HCT116 (cell line): Measurements from ENCODE around the gene FAAP100. TPM values are rescaled to one million over a fixed set of nuclear protein-coding genes. Genes with fewer than 3 reads are reported as not detected.

Experiments used
- ATAC-seq: fragments of 200-7000 bp; cut with Tn5 transposase; 2 replicates; pipeline ENCODE4 v1.9.1; 2020; ENCODE audit warnings: mild to moderate bottlenecking, moderate library complexity
- BruUV-seq: library from RNA; stranded (reverse); fragments of 400-500 nt; replicated peaks from 2 replicates; lab custom pipeline; 2021; lab: Mats Ljungman, UMichigan
- CTCF ChIA-PET: fragments of 300-600 bp; sonication (Branson Sonifier 250); formaldehyde crosslinking; loops from one replicate; lab custom pipeline; 2021; ENCODE audit warnings: antibody characterized with exemption; lab: Charles Lee
- POLR2A ChIA-PET: fragments of 300-600, 350-600 bp; sonication (Branson Sonifier 250); formaldehyde crosslinking; loops from one replicate; lab custom pipeline; 2021; ENCODE audit warnings: antibody characterized with exemption; lab: Charles Lee
- RAD21 ChIA-PET, 2 experiments: fragments of 300-600 bp; sonication (Branson Sonifier 250); formaldehyde crosslinking; loops; one replicate each; lab custom pipeline; 2023; ENCODE audit warnings: low total read pairs in 2 of 2; ENCODE audit not compliant: uncharacterized antibody in 2 of 2, unreplicated experiment in 2 of 2, low non-redundant PET in 1 of 2; lab: Charles Lee
- DNase-seq: peaks from one replicate; pipeline ENCODE4 v3.0.0-alpha.2; 2010; ENCODE audit warnings: low read depth, low spot score
- H2AFZ ChIP-seq: fragments of 200-600 bp; shearing (Covaris generic), sonication (generic); 2 replicates; pipeline ENCODE4 v1.6.1; 2017; ENCODE audit warnings: low read depth, mixed run types, mixed read lengths, antibody characterized with exemption, low read length; ENCODE audit not compliant: poor library complexity, severe bottlenecking
- H3K27ac ChIP-seq: 2 replicates; pipeline ENCODE4 v1.5.1; 2012; ENCODE audit warnings: low read depth, low read length
- H3K27me3 ChIP-seq: fragments of 200-600 bp; sonication (generic); 2 replicates; pipeline ENCODE4 v1.6.1; 2016; ENCODE audit warnings: mixed run types, low read length, mixed read lengths; ENCODE audit not compliant: insufficient read depth
- H3K36me3 ChIP-seq, 2 experiments: fragments of 200-500 bp in 1 of 2; fragments of 200-600 bp in 1 of 2; sonication (Bioruptor generic) in 1 of 2; sonication (generic) in 1 of 2; 2 replicates each; pipeline versions ENCODE4 v1.5.1 to v1.6.1; 2014 to 2016; ENCODE audit warnings: low read length in 2 of 2, inconsistent platforms in 1 of 2, mixed read lengths in 1 of 2, mixed run types in 1 of 2; ENCODE audit not compliant: insufficient read depth in 2 of 2, control insufficient read depth in 1 of 2
- H3K4me1 ChIP-seq, 2 experiments: fragments of 200-600 bp in 1 of 2; sonication (generic) in 1 of 2; 2 replicates each; pipeline versions ENCODE4 v1.5.1 to v1.6.1; 2012 to 2017; ENCODE audit warnings: low read length in 2 of 2, inconsistent platforms in 1 of 2, mild to moderate bottlenecking in 1 of 2, mixed read lengths in 1 of 2, mixed run types in 1 of 2, moderate library complexity in 1 of 2; ENCODE audit not compliant: insufficient read depth in 2 of 2, control insufficient read depth in 1 of 2
- H3K4me2 ChIP-seq: fragments of 200-600 bp; sonication (generic); 2 replicates; pipeline ENCODE4 v1.6.1; 2017; ENCODE audit warnings: mixed run types, low read length, mixed read lengths
- H3K4me3 ChIP-seq, 2 experiments: fragments of 200-600 bp in 1 of 2; sonication (generic) in 1 of 2; replicated peaks in 1 of 2; 2 replicates each; pipeline ENCODE4 v1.5.1; 2011 to 2016; ENCODE audit warnings: low read length in 2 of 2, control low read depth in 1 of 2, low read depth in 1 of 2, mild to moderate bottlenecking in 1 of 2, mixed read lengths in 1 of 2, mixed run types in 1 of 2
- H3K79me2 ChIP-seq: fragments of 200-600 bp; sonication (generic); 2 replicates; pipeline ENCODE4 v1.6.1; 2017; ENCODE audit warnings: mild to moderate bottlenecking, mixed run types, low read length, moderate library complexity, mixed read lengths; ENCODE audit not compliant: insufficient read depth
- H3K9ac ChIP-seq: fragments of 200-600 bp; sonication (generic); 2 replicates; pipeline ENCODE4 v1.6.1; 2016; ENCODE audit warnings: low read length, mixed read lengths
- H3K9me2 ChIP-seq: fragments of 200-600 bp; sonication (generic), shearing (Covaris generic); 2 replicates; pipeline ENCODE4 v1.6.1; 2017; ENCODE audit warnings: mixed run types, mild to moderate bottlenecking, moderate library complexity; ENCODE audit not compliant: insufficient read depth
- H3K9me3 ChIP-seq, 2 experiments: fragments of 200-500 bp in 1 of 2; fragments of 200-600 bp in 1 of 2; sonication (Bioruptor generic) in 1 of 2; sonication (generic) in 1 of 2; 2 replicates each; pipeline ENCODE4 v1.6.1; 2014 to 2017; ENCODE audit warnings: low read length in 2 of 2, mixed read lengths in 2 of 2, inconsistent platforms in 1 of 2, low read depth in 1 of 2, mild to moderate bottlenecking in 1 of 2, mixed run types in 1 of 2, moderate library complexity in 1 of 2; ENCODE audit not compliant: control insufficient read depth in 1 of 2, insufficient read depth in 1 of 2
- H4K20me1 ChIP-seq: fragments of 200-600 bp; sonication (generic), shearing (Covaris generic); 2 replicates; pipeline ENCODE4 v1.6.1; 2017; ENCODE audit warnings: mixed run types, mild to moderate bottlenecking, moderate library complexity; ENCODE audit not compliant: insufficient read depth
- CBX3 ChIP-seq: IDR thresholded peaks from 2 replicates; pipeline ENCODE4 v1.6.1; 2012; ENCODE audit warnings: low read depth
- ELF1 ChIP-seq: IDR thresholded peaks from 2 replicates; pipeline ENCODE4 v1.6.1; 2012; ENCODE audit warnings: low read depth, borderline replicate concordance
- EZH2phosphoT487 ChIP-seq: fragments of 200-600 bp; IDR thresholded peaks from 2 replicates; pipeline ENCODE4 v1.6.1; 2018; ENCODE audit warnings: antibody characterized with exemption, borderline replicate concordance
- JUND ChIP-seq: IDR thresholded peaks from 2 replicates; pipeline ENCODE4 v1.6.1; 2012
- POLR2AphosphoS5 ChIP-seq: IDR thresholded peaks from 2 replicates; pipeline ENCODE4 v1.6.1; 2011; ENCODE audit warnings: mild to moderate bottlenecking, low read depth, low read length, moderate library complexity
- SIN3A ChIP-seq: IDR thresholded peaks from 2 replicates; pipeline ENCODE4 v1.6.1; 2012; ENCODE audit warnings: low read depth
- SP1 ChIP-seq: IDR thresholded peaks from 2 replicates; pipeline ENCODE4 v1.6.1; 2012; ENCODE audit warnings: low read depth
- YY1 ChIP-seq: IDR thresholded peaks from 2 replicates; pipeline ENCODE4 v1.6.1; 2011; ENCODE audit warnings: low read length, low read depth, moderate library complexity, mild to moderate bottlenecking; ENCODE audit not compliant: insufficient replicate concordance; ENCODE audit errors: extremely low read depth
- ZFX ChIP-seq: fragments of 450-650 bp; IDR thresholded peaks from 2 replicates; pipeline ENCODE4 v1.6.1; 2017
- intact Hi-C: fragments of 100-400 bp; cut with micrococcal nuclease; formaldehyde crosslinking; loops from 2 replicates; pipeline ENCODE4 v1.10.0; 2022
- total RNA-seq: library from RNA; stranded (reverse); gene quantifications from one replicate; pipeline ENCODE4 v1.2.1, GENCODE V29; 2021; ENCODE audit not compliant: unreplicated experiment
- TF ChIP-seq, protein P1 (sequence below): IDR thresholded peaks from 2 replicates; pipeline ENCODE4 v1.6.1; 2012; ENCODE audit warnings: low read depth

Gene FAAP100
- total RNA-seq, 1 experiment from 2014 or later, result 53.4 TPM

DNA sequence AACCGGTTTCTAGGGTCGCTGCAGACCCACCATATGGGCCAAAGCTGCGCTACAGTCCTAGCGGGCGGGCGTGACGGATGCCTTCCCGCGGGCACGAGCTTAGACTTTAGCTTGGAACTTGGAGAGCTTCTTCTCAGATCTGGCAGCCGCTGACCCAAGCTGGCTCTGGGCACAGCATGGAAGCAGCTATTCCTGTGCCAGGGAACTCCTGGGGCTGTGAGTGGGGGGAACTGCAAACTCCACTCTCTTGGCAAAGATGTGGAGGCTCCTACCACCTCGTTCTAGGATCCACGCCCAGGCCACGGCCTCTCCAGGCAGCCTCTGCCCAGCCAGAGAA lies 8.8 kb downstream of the FAAP100 start:
- Histone ChIP-seq H2AFZ (no peak overlapping the region), H3K4me2 (no peak overlapping the region), H3K4me3 (no peak overlapping the region)
- ChIA-PET CTCF (no interaction called here), RAD21 (no interaction called here)
- TF ChIP-seq POLR2AphosphoS5 (peak; percentile 6; the same call in 1 of the 2 replicates), SIN3A (no peak), EZH2phosphoT487 (no peak)
- TF ChIP-seq, all 23 proteins: peak for 1
- no peaks in the 10 kb centered on the region for H3K9me2 ChIP-seq
- H3K36me3 ChIP-seq, result peaks cover 20 to 47% of the 10 kb centered on the region in 2 experiments
- H3K27ac ChIP-seq, result peak overlapping the region; percentile 16; the same call in 1 of the 2 replicates
- intact Hi-C loops, result no loop called here
- H3K9me3 ChIP-seq, result no peaks in the 10 kb centered on the region
- H3K79me2 ChIP-seq, result peaks cover 10% of the 10 kb centered on the region; the same call in 1 of the 2 replicates
- H3K27me3 ChIP-seq, result no peaks in the 10 kb centered on the region
- no peaks in the 10 kb centered on the region for H4K20me1 ChIP-seq
- BruUV-seq, result no TSS peak
- DNase-seq (no peak), ATAC-seq (no peak)
- POLR2A ChIA-PET, result interaction anchor here (1.9 kb wide), 1 partner anchor 9 kb away, joined by 7 read pairs; the partner anchor contains the start of gene FAAP100
- H3K9ac ChIP-seq, result no peak overlapping the region
- H3K4me1 ChIP-seq, result no peaks in the 10 kb centered on the region

DNA sequence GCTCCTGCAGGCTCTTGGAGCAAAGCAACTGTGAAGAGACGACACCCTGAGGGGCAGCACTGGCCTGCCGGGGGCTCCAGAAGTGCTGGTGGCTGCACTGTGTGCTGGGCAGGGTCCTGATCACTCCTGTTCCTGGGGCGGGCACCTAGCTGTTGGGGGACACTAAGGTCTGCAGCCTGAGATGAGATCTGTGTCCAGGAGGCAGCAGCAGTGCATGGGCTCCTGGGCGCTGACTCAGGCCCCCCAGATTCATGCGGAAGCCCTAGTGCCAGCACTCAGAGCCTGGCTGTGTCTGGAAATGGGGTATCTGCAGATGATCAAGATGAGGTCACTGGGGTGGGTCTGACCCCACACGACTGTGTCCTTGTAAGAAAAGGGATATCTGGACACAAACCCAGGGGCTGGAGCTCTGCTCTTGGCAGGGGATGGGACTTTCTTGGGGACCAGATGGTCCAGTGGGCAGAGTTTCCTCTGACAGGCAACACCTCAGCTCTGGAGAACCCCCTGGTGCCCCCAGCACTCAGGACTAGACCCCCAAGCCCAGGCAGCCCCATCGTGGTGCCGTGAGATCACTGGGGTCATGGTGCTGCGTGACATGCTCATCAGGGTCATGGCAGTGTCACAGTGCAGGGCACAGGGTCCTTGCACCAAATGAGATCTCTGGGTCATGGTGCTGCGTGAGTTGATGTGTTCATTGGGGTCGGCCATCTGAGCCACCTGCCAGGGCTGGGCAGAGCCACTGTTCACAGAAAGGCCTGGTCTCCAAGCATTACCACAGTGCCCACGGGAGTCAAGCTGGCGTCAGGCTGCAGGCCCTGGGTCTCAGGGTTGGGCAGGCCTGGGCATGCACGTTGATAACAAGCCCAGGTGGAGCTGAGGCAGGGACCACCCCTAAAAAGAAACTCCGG lies 9.5 kb downstream of the FAAP100 start:
- TF ChIP-seq, protein P1, sequence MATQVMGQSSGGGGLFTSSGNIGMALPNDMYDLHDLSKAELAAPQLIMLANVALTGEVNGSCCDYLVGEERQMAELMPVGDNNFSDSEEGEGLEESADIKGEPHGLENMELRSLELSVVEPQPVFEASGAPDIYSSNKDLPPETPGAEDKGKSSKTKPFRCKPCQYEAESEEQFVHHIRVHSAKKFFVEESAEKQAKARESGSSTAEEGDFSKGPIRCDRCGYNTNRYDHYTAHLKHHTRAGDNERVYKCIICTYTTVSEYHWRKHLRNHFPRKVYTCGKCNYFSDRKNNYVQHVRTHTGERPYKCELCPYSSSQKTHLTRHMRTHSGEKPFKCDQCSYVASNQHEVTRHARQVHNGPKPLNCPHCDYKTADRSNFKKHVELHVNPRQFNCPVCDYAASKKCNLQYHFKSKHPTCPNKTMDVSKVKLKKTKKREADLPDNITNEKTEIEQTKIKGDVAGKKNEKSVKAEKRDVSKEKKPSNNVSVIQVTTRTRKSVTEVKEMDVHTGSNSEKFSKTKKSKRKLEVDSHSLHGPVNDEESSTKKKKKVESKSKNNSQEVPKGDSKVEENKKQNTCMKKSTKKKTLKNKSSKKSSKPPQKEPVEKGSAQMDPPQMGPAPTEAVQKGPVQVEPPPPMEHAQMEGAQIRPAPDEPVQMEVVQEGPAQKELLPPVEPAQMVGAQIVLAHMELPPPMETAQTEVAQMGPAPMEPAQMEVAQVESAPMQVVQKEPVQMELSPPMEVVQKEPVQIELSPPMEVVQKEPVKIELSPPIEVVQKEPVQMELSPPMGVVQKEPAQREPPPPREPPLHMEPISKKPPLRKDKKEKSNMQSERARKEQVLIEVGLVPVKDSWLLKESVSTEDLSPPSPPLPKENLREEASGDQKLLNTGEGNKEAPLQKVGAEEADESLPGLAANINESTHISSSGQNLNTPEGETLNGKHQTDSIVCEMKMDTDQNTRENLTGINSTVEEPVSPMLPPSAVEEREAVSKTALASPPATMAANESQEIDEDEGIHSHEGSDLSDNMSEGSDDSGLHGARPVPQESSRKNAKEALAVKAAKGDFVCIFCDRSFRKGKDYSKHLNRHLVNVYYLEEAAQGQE, result no peak
- no peak; the same call in 1 of the 2 replicates for TF ChIP-seq JUND
- TF ChIP-seq ZFX, result no peak
- no peak for TF ChIP-seq CBX3
- peak; percentile 20 for TF ChIP-seq POLR2AphosphoS5
- no peak for TF ChIP-seq ELF1
- TF ChIP-seq SP1, result no peak
- TF ChIP-seq YY1, result no peak
- TF ChIP-seq, all 23 proteins: peak for 1
- H3K4me3 ChIP-seq, result no peak overlapping the region
- peaks cover 18 to 41% of the 10 kb centered on the region in 2 experiments for H3K36me3 ChIP-seq
- no peak overlapping the region for H3K9ac ChIP-seq
- BruUV-seq, result no TSS peak
- ATAC-seq (no peak), DNase-seq (no peak)
- H4K20me1 ChIP-seq, result no peaks in the 10 kb centered on the region
- ChIA-PET POLR2A (interaction anchor here (0.7 to 1.9 kb wide), 2 partner anchors 10 to 1395 kb away, joined by 4 to 7 read pairs; partner anchors contain the start of gene FAAP100), RAD21 (no interaction called here), CTCF (no interaction called here)
- H3K4me2 ChIP-seq, result no peak overlapping the region
- H3K9me2 ChIP-seq, result no peaks in the 10 kb centered on the region
- no peak overlapping the region for H2AFZ ChIP-seq
- peaks cover 4% of the 10 kb centered on the region; the same call in 1 of the 2 replicates for H3K79me2 ChIP-seq
- H3K4me1 ChIP-seq, result peaks cover 0 to 2% of the 10 kb centered on the region in 2 experiments; a peak in 1 of 4 replicates
- intact Hi-C loops, result no loop called here
- no peaks in the 10 kb centered on the region for H3K9me3 ChIP-seq
- H3K27me3 ChIP-seq, result no peaks in the 10 kb centered on the region
- H3K27ac ChIP-seq, result peak overlapping the region; percentile 16; the same call in 1 of the 2 replicates
